Esophagus muscularis mucosa (tissue), 4 donors: Measurements from ENCODE around the gene ATP1A2.

Experiments used
- CTCF ChIP-seq, 3 experiments: fragments of 200-600 bp in 2 of 3; fragments of 450-650 bp in 1 of 3; sonication (generic) in 2 of 3; IDR thresholded peaks; one replicate each; pipeline ENCODE4 v1.5.1; 2017 to 2019; ENCODE audit warnings: antibody characterized with exemption in 3 of 3, mild to moderate bottlenecking in 2 of 3, moderate library complexity in 1 of 3
- EP300 ChIP-seq: sonication (generic); formaldehyde crosslinking; IDR thresholded peaks from one replicate; pipeline ENCODE4 v1.6.1; 2017; ENCODE audit warnings: antibody characterized with exemption
- POLR2A ChIP-seq: fragments of 450-650 bp; IDR thresholded peaks from one replicate; pipeline ENCODE4 v1.6.1; 2017; ENCODE audit warnings: antibody characterized with exemption, moderate library complexity, mild to moderate bottlenecking, low read depth
- POLR2AphosphoS5 ChIP-seq, 2 donors: sonication (generic); formaldehyde crosslinking; IDR thresholded peaks; one replicate each; pipeline ENCODE4 v1.6.1; 2017; ENCODE audit warnings: antibody characterized with exemption in 2 of 2

- TF ChIP-seq CTCF (IDR thresholded peaks at IDR 0.05) = no peak
- no peak for TF ChIP-seq POLR2A
- TF ChIP-seq POLR2AphosphoS5 (IDR thresholded peaks at IDR 0.05) = no peak
- no peak for TF ChIP-seq EP300
Measured at GRCh38 chr1:160157174-160157573, 41.6 kb downstream of the ATP1A2 start.
